Activated CD8-positive, alpha-beta memory T cell treated with anti-CD3 and anti-CD28 coated beads, Interleukin-2, amount 50 U/mL, for 24 hours (primary cell): ENCODE measurements around the gene SERPINA4.

Experiments used
- DNase-seq: peaks from one replicate; pipeline ENCODE4 v3.0.0-alpha.2; 2020; ENCODE audit errors: extremely low read depth

SERPINA4 gene, protein sequence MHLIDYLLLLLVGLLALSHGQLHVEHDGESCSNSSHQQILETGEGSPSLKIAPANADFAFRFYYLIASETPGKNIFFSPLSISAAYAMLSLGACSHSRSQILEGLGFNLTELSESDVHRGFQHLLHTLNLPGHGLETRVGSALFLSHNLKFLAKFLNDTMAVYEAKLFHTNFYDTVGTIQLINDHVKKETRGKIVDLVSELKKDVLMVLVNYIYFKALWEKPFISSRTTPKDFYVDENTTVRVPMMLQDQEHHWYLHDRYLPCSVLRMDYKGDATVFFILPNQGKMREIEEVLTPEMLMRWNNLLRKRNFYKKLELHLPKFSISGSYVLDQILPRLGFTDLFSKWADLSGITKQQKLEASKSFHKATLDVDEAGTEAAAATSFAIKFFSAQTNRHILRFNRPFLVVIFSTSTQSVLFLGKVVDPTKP

GRCh38 chr14:94560751-94561655 is at the start of gene SERPINA4:
SERPINA4 (plus strand) TSS chr14:94561442; CDS start chr14:94563483, 2,041 bp downstream.
- no peak for DNase-seq

GRCh38 chr14:94514351-94514750 is 46.9 kb upstream of the SERPINA4 start:
- DNase-seq, result no peak

DNA sequence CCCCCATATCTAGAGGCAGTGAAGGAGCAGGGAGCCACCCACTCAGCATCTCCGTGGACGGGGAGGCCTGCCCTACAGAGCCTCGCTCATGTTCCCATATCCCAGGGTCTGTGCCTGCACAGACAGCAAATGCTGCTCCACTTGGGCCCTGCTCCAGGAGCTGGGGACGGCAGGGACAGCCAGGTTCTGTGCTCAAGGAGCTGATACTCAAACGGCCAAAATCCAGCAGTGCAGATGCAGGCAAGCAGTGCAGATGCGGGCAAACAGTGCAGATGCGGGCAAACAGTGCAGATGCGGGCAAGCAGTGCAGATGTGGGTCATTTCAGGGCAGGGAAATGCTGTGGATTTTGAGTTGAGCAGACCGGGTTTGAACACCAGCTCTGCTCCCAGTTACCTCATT is 45.8 kb upstream of the SERPINA4 start:
- no peak for DNase-seq

- no peak for DNase-seq
Observed at GRCh38 chr14:94515856-94516255, 45.4 kb upstream of the SERPINA4 start.

DNA sequence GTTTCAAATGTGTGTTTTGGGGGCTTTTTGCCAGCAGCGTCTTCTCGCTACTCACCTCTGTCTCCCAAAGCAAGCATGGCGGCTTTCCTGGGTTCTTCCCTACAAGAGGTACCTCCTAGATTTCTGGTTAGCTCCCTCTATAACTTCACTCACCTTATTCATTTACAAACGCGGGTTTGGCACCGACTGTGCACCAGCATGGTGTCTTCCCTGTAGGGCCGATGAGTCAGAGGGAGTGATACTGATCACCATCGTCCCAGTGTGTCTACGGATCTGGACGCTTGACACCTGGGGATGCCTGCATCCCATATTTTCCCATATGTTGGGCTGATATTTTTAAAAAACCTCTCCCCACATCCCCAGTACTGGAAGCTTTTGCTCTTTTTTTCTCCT is 44.0 kb upstream of the SERPINA4 start:
- DNase-seq, result no peak

DNA sequence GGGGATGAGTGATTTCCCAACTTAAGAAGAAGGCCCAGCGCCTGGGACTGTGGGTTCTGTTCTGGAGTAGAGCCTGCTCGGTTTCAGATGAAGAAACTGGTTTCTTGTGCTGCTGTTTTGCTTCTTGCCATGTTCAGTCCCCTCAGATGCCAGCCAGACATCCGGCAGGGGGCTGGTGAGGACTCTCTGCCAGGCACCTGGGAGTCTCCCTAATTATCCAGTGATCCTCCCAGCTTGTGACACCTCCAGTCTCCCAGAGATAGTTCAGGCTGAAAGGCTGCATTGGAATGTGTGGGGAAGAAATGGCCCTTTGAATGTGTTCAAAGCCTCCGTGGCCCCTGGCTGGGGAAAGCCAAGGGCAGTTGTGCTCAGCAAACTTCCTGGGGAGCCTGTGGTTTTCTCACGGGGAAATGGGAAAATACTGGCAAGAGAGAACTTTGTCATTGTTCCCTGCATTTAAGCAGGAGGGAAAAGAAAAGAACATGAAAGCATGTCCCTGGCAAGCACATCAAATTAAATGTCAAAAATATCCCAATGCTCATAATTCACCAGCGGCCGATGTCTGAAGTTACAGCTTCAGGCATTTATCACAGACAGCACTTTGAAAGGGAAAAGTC is 43.5 kb upstream of the SERPINA4 start:
- no peak for DNase-seq

- no peak for DNase-seq
Observed at GRCh38 chr14:94521375-94522114, 39.7 kb upstream of the SERPINA4 start.

DNA sequence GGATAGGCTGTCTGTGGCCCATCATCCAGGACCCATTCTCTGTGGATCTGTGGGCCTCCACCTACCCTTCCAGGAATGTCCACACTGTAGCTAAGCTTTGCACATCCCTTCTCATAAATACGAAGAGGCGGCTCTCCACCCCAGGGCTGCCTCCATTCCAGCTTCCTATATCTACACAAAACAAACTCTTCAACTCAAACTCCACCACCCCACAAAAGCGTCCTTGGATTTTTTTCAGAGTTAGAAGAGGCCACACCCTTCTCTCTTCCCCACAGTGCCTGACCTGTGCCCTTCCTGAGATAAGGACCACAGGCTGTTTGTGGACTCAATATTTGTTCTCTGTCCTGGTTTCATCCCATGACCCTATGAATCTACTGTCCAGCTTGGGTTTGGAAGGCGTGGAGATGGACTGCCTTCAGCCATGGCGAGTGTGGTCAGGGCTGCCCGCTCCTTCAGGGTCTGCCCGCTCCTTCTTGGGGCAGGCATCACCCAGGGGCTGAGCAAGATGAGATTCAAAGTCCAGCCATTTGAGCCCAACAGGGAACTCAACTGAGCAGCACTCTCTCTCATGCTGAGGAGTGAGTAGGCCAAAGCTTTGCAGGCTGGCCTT is 39.0 kb upstream of the SERPINA4 start:
- no peak for DNase-seq

GRCh38 chr14:94523265-94523664 is 38.0 kb upstream of the SERPINA4 start:
- DNase-seq, result no peak

DNA sequence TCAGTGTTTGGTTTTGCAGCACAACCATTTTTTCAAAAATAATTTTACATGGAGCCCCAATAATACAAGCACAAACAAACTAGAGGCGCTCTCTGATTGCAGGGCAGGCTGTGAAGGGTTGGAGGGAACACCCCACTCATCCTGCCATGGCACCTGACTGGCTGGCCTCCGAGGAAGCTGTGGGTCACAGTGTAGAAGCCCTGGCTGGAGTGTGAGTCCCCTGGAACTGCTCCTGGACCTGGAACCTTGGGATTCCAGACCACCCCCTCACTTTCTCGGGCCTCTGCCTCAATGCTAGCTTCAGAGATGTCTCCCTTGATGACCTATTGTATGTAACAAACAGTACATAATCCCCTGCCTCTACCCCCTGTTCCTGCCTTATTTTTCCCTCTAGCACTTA is 37.1 kb upstream of the SERPINA4 start:
- no peak for DNase-seq

DNA sequence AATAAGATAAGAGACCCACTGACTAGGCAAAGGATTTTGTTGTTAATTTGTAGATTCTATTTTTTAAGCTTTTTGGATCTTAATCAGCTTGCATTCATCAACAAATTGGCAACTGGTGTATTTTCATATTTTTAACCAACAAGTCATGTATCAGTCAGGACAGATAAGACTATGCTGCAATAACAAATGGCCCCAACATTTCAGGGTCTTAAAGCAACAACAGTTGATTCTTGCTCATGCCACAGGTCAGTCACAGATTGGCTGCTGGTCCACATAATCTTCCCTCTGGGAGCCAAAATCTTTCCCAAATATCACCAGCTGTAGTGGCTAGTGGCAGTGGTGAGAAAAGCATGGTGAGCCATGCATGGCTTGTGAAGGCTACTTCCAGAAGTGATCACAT is 30.1 kb upstream of the SERPINA4 start:
- DNase-seq, result no peak

GRCh38 chr14:94532447-94532846 is 28.8 kb upstream of the SERPINA4 start:
- DNase-seq, result no peak

DNA sequence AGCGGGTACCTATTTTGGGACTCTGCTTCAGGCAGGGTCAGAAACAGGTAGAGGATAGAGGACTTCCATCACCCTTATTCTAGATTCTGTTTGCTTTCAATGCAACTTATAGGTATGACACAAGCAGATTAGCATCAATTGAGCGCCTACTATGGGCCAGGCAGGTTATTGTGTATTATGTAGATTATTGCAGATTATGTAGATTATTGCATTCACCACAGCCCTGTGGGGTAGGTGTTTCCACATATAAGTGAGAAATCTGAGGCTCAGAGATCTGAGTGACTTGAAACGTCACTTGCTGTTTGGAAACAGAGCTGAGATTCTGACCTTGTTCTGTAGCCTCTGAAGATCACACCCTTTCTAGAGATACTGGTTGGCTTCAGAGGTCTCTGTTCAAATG is 25.7 kb upstream of the SERPINA4 start:
- no peak for DNase-seq

DNA sequence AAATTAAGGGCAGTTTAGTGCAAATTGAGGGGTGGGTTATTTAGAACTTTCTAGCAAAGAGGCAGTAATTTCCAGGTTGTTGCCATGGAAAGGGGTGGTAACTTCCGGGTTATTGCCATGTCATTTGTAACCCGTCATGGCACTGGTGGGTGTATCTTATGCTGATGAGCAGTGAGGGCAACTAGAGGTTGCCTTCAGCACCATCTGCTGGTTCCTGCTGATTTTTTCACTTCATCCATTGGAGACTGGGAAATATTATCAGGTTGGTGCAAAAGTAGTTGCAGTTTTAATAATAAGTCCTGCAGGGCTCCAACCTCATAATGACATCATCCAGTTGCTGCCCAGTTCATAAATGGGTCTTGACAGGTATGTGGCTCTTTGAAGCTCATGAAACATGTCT is 24.4 kb upstream of the SERPINA4 start:
- DNase-seq, result no peak

DNA sequence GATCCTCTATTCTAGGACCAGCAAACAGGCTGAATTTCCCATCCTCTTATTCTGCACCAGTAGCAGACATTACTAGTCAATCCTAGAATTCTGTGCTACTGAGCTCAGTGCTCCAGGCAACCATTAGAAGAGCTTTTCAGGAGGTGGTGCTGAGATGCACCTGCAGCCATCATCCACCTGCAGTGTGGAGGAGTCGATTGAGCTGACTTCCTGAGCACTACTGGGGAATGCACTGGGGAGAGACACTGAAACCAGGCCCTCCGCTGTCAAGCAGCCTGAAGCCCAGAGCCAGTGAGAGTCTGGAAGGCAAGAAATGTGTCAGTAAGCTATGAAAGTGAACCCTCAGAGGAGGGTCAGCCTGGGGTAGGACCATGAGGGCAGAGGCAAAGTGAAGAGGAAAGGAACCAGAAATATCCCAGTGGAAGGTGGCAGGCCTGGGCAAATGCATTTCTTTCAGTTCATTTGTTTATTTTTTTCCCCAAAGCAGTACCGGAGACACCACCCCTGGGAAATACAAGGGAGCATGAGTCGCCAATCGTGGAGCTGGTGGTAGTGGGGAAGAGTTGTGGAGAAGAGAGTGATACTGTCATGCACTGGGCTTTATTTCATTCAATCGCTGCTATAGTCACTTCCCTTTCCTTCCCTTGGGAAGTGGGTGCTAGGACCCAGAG is 23.0 kb upstream of the SERPINA4 start:
- no peak for DNase-seq

GRCh38 chr14:94539181-94539580 is 22.1 kb upstream of the SERPINA4 start:
- no peak for DNase-seq

DNA sequence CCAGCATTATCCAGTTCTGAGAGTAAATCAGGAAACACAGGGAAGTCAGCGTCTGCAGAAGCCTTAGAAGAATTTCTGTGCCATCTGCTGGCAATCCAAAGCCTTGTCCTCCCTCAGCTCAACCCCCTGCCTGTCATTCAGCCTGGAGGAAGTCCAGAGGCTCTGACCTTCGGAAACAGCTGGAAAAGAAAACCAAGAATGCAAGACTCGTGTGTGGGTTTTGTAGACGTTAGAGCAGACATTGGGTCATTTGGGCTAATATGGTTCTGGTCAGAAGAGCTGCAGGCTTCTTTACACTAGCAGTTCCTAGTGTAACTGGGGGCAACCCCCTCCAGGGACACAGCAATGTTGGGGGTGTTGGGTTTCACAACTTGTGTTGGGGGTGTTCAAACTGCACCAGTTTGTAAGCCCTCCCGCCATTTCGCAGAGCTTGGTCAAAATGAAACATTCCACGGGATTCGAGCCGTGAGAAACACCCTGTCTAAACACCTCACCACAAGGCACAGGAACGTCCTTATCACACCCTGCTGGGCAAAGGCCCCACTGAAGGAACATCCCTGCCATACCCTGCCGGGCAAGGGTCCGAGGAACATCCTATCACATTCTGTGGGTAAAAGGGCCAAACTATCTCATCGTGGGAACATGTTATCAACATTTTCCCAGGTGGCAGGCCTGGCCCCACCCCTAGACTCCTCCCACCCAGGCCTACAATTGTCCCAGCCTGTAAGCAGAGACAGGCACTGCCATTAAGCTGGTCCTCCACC is 21.0 kb upstream of the SERPINA4 start:
- DNase-seq, result no peak

DNA sequence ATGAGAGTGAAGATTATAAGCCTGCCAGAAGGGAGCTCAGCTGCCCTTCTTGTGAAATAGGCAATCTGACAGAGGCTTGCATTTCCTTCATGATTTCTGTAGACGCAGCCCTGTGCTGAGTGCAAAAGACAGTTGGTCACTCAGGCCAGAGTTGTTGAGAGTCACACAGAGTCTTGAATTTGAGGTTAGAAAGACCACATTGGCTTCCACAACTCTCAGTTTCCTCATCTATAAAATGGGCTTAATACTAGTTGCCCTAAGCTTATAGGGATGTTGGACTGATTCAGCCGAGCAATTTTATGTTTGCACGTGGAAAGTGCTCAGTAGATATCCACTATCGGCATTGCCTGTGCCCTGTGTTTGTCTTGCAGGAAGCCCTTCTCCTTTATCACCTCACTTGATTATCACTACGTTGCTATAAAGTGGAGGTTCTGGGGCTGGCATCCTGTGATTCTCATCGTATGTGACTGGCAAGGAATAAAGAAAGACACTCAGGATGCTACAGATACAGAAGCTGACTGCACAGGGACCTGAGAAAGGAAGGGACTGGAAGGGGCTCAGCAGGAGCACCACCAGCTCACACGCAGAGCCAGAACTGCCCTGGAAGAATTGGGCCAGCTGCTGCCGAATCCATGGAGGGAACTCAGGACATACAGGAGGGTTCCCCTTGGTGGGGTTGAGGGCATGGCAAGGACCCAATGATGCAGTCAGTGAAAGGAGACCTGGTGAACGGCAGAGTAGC is 19.8 kb upstream of the SERPINA4 start:
- DNase-seq, result no peak

- no peak for DNase-seq
Observed at GRCh38 chr14:94542111-94542810, 19.0 kb upstream of the SERPINA4 start.
